HEK293 (cell line): ENCODE data around the gene HOXD11.

ENCODE experiments used
- BCL11A ChIP-seq: fragments of 450-650 bp; formaldehyde crosslinking; IDR thresholded peaks from 2 replicates; pipeline ENCODE4 v1.5.1; 2016; ENCODE audit warnings: low read depth, missing biosample characterization, missing genetic modification characterization
- MEIS1 ChIP-seq: sonication (generic); formaldehyde crosslinking; IDR thresholded peaks from 2 replicates; pipeline ENCODE4 v1.8.1; 2022; ENCODE audit warnings: missing genetic modification reagents, mild to moderate bottlenecking, borderline replicate concordance
- SETDB1 ChIP-seq: IDR thresholded peaks from one replicate; pipeline ENCODE4 v1.6.1; 2017; ENCODE audit warnings: mild to moderate bottlenecking, low read length, moderate library complexity, mixed read lengths; ENCODE audit not compliant: insufficient read length
- TCF7L2 ChIP-seq: IDR thresholded peaks from 2 replicates; pipeline ENCODE4 v1.6.1; 2011; ENCODE audit warnings: low read depth, mild to moderate bottlenecking, inconsistent platforms, low read length, moderate library complexity, borderline replicate concordance
- TRIM28 ChIP-seq: IDR thresholded peaks from 2 replicates; pipeline ENCODE4 v1.6.1; 2011; ENCODE audit warnings: low read length, control low read depth, borderline replicate concordance
- YY1 ChIP-seq: fragments of 450-650 bp; formaldehyde crosslinking; IDR thresholded peaks from 2 replicates; pipeline ENCODE4 v1.5.1; 2018; ENCODE audit warnings: missing biosample characterization, missing genetic modification characterization
- ZNF133 ChIP-seq: fragments of 450-650 bp; formaldehyde crosslinking; IDR thresholded peaks from 2 replicates; pipeline ENCODE4 v1.5.1; 2016; ENCODE audit warnings: missing biosample characterization, missing genetic modification characterization
- ZNF146 ChIP-seq: fragments of 450-650 bp; formaldehyde crosslinking; IDR thresholded peaks from 2 replicates; pipeline ENCODE4 v1.5.1; 2016; ENCODE audit warnings: missing biosample characterization, missing genetic modification characterization
- ZNF350 ChIP-seq: fragments of 450-650 bp; formaldehyde crosslinking; IDR thresholded peaks from 2 replicates; pipeline ENCODE4 v1.5.0; 2017; ENCODE audit warnings: missing biosample characterization, mild to moderate bottlenecking, missing genetic modification characterization
- TF ChIP-seq, protein P1 (sequence below): fragments of 450-650 bp; formaldehyde crosslinking; IDR thresholded peaks from 2 replicates; pipeline ENCODE4 v1.5.1; 2016; ENCODE audit warnings: missing biosample characterization, missing genetic modification characterization
- TF ChIP-seq, protein P2 (sequence below): fragments of 450-650 bp; formaldehyde crosslinking; IDR thresholded peaks from 2 replicates; pipeline ENCODE4 v1.5.1; 2016; ENCODE audit warnings: missing biosample characterization, missing genetic modification characterization
- TF ChIP-seq, protein P3 (sequence below): fragments of 450-650 bp; formaldehyde crosslinking; conservative IDR thresholded peaks from 2 replicates; pipeline ENCODE4 v1.5.1; 2016; ENCODE audit warnings: low read depth, missing biosample characterization, missing genetic modification characterization

DNA sequence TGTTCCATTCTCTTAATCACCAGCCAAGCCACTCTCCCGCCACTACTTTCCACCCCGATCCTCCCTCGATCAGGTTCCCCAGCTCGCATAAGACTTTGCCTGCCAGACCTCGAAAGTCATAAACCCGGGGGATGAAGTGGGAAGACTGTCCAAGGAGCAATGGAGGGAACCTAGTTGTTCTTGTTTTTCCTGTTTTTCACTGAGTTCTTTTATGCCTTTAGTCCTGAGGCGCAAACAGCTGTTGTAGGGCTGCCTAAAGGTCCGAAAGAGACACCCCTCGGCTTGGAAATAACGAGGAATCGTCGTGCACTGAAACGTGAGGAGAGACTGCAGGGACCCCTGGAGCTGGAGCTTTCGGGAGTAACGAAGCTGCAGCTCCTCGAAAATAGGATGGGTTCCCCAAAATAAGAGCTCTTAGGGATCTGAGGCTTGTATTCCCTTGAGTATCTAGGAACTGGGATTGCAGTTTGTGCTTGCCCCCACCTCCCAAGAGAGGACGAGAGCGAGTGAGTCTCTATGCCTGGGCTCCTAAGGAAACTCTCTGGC lies 9.2 kb upstream of the HOXD11 start:
- TF ChIP-seq, protein P1, sequence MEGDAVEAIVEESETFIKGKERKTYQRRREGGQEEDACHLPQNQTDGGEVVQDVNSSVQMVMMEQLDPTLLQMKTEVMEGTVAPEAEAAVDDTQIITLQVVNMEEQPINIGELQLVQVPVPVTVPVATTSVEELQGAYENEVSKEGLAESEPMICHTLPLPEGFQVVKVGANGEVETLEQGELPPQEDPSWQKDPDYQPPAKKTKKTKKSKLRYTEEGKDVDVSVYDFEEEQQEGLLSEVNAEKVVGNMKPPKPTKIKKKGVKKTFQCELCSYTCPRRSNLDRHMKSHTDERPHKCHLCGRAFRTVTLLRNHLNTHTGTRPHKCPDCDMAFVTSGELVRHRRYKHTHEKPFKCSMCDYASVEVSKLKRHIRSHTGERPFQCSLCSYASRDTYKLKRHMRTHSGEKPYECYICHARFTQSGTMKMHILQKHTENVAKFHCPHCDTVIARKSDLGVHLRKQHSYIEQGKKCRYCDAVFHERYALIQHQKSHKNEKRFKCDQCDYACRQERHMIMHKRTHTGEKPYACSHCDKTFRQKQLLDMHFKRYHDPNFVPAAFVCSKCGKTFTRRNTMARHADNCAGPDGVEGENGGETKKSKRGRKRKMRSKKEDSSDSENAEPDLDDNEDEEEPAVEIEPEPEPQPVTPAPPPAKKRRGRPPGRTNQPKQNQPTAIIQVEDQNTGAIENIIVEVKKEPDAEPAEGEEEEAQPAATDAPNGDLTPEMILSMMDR (tag by site-specific recombination) = no peak
- TF ChIP-seq MEIS1 (CRISPR knock-in tag) (no peak), ZNF146 (tag by site-specific recombination) (no peak), SETDB1 (no peak), BCL11A (tag by site-specific recombination) (no peak), YY1 (tag by site-specific recombination) (no peak), ZNF133 (no peak), ZNF350 (no peak), TCF7L2 (no peak), TRIM28 (no peak)
- TF ChIP-seq, protein P2, sequence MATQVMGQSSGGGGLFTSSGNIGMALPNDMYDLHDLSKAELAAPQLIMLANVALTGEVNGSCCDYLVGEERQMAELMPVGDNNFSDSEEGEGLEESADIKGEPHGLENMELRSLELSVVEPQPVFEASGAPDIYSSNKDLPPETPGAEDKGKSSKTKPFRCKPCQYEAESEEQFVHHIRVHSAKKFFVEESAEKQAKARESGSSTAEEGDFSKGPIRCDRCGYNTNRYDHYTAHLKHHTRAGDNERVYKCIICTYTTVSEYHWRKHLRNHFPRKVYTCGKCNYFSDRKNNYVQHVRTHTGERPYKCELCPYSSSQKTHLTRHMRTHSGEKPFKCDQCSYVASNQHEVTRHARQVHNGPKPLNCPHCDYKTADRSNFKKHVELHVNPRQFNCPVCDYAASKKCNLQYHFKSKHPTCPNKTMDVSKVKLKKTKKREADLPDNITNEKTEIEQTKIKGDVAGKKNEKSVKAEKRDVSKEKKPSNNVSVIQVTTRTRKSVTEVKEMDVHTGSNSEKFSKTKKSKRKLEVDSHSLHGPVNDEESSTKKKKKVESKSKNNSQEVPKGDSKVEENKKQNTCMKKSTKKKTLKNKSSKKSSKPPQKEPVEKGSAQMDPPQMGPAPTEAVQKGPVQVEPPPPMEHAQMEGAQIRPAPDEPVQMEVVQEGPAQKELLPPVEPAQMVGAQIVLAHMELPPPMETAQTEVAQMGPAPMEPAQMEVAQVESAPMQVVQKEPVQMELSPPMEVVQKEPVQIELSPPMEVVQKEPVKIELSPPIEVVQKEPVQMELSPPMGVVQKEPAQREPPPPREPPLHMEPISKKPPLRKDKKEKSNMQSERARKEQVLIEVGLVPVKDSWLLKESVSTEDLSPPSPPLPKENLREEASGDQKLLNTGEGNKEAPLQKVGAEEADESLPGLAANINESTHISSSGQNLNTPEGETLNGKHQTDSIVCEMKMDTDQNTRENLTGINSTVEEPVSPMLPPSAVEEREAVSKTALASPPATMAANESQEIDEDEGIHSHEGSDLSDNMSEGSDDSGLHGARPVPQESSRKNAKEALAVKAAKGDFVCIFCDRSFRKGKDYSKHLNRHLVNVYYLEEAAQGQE (tag by site-specific recombination) = no peak
- TF ChIP-seq, protein P3, sequence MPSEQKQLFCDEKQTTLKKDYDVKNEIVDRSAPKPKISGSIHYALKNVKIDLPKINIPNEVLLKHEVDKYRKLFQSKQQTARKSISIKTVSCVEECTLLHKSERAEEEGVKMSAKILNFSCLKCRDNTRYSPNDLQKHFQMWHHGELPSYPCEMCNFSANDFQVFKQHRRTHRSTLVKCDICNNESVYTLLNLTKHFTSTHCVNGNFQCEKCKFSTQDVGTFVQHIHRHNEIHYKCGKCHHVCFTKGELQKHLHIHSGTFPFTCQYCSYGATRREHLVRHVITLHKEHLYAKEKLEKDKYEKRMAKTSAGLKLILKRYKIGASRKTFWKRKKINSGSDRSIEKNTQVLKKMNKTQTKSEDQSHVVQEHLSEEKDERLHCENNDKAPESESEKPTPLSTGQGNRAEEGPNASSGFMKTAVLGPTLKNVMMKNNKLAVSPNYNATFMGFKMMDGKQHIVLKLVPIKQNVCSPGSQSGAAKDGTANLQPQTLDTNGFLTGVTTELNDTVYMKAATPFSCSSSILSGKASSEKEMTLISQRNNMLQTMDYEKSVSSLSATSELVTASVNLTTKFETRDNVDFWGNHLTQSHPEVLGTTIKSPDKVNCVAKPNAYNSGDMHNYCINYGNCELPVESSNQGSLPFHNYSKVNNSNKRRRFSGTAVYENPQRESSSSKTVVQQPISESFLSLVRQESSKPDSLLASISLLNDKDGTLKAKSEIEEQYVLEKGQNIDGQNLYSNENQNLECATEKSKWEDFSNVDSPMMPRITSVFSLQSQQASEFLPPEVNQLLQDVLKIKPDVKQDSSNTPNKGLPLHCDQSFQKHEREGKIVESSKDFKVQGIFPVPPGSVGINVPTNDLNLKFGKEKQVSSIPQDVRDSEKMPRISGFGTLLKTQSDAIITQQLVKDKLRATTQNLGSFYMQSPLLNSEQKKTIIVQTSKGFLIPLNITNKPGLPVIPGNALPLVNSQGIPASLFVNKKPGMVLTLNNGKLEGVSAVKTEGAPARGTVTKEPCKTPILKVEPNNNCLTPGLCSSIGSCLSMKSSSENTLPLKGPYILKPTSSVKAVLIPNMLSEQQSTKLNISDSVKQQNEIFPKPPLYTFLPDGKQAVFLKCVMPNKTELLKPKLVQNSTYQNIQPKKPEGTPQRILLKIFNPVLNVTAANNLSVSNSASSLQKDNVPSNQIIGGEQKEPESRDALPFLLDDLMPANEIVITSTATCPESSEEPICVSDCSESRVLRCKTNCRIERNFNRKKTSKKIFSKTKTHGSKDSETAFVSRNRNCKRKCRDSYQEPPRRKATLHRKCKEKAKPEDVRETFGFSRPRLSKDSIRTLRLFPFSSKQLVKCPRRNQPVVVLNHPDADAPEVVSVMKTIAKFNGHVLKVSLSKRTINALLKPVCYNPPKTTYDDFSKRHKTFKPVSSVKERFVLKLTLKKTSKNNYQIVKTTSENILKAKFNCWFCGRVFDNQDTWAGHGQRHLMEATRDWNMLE (tag by site-specific recombination) = no peak
